Skeletal muscle tissue (tissue), 4 donors: ENCODE data around the gene UBE2G1. TPM values are rescaled to one million over a fixed set of nuclear protein-coding genes. Genes with fewer than 3 reads are reported as not detected.
"Not testable (repeated sequence)": the region's sequence is repeated elsewhere in the genome, so short reads cannot be mapped to it uniquely, and the experiment has no call there.

Source experiments
- H3K27ac ChIP-seq: one replicate; pipeline ENCODE4 v1.7.0; 2013; ENCODE audit warnings: mild to moderate bottlenecking, low read depth, low read length, inconsistent platforms
- H3K27me3 ChIP-seq, 3 donors: one replicate each; pipeline ENCODE4 v1.7.0; 2013; ENCODE audit warnings: low read length in 3 of 3; ENCODE audit not compliant: control insufficient read depth in 3 of 3, insufficient read depth in 3 of 3
- H3K36me3 ChIP-seq, 3 donors: one replicate each; pipeline ENCODE4 v1.7.0; 2013; ENCODE audit warnings: low read length in 3 of 3; ENCODE audit not compliant: control insufficient read depth in 3 of 3, insufficient read depth in 3 of 3
- H3K4me1 ChIP-seq, 3 donors: one replicate each; pipeline ENCODE4 v1.7.0; 2013; ENCODE audit warnings: low read length in 3 of 3, mild to moderate bottlenecking in 3 of 3; ENCODE audit not compliant: control insufficient read depth in 3 of 3, insufficient read depth in 3 of 3
- H3K4me3 ChIP-seq, 3 donors: one replicate each; pipeline ENCODE4 v1.7.0; 2013; ENCODE audit warnings: low read length in 3 of 3
- H3K9ac ChIP-seq, 3 donors: one replicate each; pipeline ENCODE4 v1.7.0; 2013; ENCODE audit warnings: low read length in 3 of 3, mild to moderate bottlenecking in 3 of 3, moderate library complexity in 2 of 3, low read depth in 1 of 3
- H3K9me3 ChIP-seq, 3 donors: one replicate each; pipeline ENCODE4 v1.7.0; 2013; ENCODE audit warnings: low read length in 3 of 3; ENCODE audit not compliant: control insufficient read depth in 3 of 3
- total RNA-seq: library from RNA; depleted of rRNA; stranded (reverse); fragments of >200 nt; gene quantifications from one replicate; pipeline ENCODE4 v1.2.3, GENCODE V29; 2014
- donor health status: Osteomylitis.

UBE2G1 gene
- total RNA-seq, 1 donor from 2014 or later = 49.1 TPM

GRCh38 chr17:4358154-4358553 lies 8.3 kb downstream of the UBE2G1 start:
- Histone ChIP-seq H3K4me3 (no peak overlapping the region), H3K27ac (peak overlapping the region; percentile 47), H3K4me1 (peaks cover 20 to 37% (median 30%) of the 10 kb centered on the region in 3 donors)

DNA sequence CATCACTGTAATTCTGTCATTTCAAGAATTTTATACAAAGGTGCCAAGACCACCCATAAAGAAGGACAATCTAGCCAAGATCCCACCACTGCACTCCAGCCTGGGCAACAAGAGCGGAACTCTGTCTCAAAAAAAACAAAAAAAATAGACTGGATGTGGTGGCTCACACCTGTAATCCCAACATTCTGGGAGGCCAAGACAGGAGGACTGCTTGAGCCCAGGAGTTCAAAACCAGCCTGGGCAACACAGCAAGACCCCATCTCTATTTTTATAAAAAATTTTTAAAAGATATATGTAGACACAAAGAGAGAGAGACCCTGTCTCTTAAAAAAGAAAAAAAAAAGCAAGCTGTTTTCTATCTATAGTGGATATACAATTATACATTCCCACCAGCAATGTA lies 8.8 kb downstream of the UBE2G1 start:
- Histone ChIP-seq H3K4me3 (no peak overlapping the region), H3K36me3 (no peaks in the 10 kb centered on the region), H3K27me3 (no peaks in the 10 kb centered on the region), H3K27ac (no peak overlapping the region), H3K9ac (no peak overlapping the region), H3K9me3 (no peaks in the 10 kb centered on the region), H3K4me1 (peaks cover 17 to 34% (median 27%) of the 10 kb centered on the region in 3 donors)

More at GRCh38 chr17:4358154-4358553, 8.3 kb downstream of the UBE2G1 start:
- Histone ChIP-seq H3K36me3 (no peaks in the 10 kb centered on the region), H3K9me3 (no peaks in the 10 kb centered on the region), H3K9ac (no peak overlapping the region), H3K27me3 (no peaks in the 10 kb centered on the region)

- no peak overlapping the region for H3K4me3 ChIP-seq
- peaks cover 12 to 31% (median 21%) of the 10 kb centered on the region in 3 donors for H3K4me1 ChIP-seq
- peak overlapping the region; percentile 25 for H3K27ac ChIP-seq
- no peaks in the 10 kb centered on the region for H3K27me3 ChIP-seq
- no peaks in the 10 kb centered on the region for H3K36me3 ChIP-seq
- no peak overlapping the region for H3K9ac ChIP-seq
- H3K9me3 ChIP-seq = no peaks in the 10 kb centered on the region
These were observed 9.3 kb downstream of the UBE2G1 start for GRCh38 chr17:4357030-4357628.

DNA sequence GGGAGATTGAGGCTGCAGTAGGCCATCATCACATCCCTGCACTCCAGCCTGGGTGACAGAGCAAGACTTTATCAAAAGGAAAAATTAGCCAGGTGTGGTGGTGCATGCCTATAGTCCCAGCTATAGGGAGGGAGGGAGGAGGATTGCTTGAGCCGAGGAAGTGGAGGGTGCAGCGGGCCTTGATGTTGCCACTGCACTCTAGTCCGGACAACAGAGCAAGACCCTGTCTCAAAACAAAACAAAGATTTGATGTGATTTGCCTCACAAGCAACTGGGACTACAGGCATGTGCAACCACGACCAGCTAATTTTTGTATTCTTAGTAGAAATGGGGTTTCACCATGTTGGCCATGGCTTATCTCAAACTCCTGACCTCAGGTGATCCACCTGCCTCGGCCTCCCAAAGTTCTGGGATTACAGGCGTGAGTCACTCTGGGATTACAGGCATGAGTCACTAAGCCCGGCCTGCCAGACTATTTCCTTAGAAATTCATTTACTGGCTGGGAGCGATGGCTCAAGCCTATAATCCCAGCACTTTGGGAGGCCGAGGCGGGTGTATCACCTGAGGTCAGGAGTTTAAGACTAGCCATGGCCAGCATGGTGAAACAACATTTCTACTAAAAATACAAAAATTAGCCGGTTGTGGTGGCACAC lies 11.5 kb downstream of the UBE2G1 start:
- Histone ChIP-seq H3K27me3 (no peaks in the 10 kb centered on the region), H3K4me3 (no peak overlapping the region), H3K9ac (no peak overlapping the region), H3K27ac (peak overlapping the region; percentile 30), H3K36me3 (no peaks in the 10 kb centered on the region), H3K4me1 (peaks cover 18 to 40% (median 21%) of the 10 kb centered on the region in 3 donors), H3K9me3 (no peaks in the 10 kb centered on the region)

DNA sequence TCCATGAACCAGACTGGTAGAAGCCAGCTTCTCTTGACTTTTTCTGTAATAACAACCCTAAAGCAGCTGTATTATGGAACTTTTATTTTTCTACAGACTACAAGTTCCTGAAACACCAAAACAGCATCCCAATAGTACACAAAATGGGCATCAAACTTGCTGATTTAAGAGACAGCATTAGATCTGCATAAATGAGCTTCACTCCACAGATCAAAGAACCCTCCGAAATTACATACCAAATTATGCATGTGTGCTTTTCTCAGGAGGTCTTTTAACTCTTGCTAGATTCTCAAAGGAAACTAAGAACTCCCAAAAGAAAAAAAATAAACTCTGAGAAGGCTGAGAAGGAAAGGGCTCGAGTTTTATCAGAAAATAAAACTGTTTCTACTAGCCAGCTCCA lies 12.3 kb downstream of the UBE2G1 start:
- H3K27me3 ChIP-seq = no peaks in the 10 kb centered on the region
- H3K4me3 ChIP-seq = no peak overlapping the region
- peak overlapping the region; percentile 30 for H3K27ac ChIP-seq
- H3K9ac ChIP-seq = no peak overlapping the region
- no peaks in the 10 kb centered on the region for H3K36me3 ChIP-seq
- peaks cover 19 to 37% (median 21%) of the 10 kb centered on the region in 3 donors for H3K4me1 ChIP-seq
- no peaks in the 10 kb centered on the region for H3K9me3 ChIP-seq

DNA sequence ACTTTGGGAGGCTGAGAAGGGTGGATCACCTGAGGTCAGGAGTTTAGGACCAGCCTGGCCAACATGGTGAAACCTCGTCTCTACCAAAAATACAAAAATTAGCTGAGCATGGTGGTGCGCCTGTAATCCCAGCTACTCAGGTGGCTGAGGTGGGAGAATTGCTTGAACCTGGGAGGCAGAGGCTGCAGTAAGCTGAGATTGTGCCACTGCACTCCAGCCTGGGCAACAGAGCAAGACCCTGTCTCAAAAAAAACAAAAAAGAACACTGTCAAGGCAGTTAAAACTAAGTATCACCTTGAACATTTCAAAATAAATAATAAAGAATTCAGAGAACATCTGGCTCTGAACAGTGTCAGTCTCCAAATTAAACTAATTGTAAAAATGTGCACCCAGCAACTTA lies 16.3 kb downstream of the UBE2G1 start:
- Histone ChIP-seq H3K27ac (peak overlapping the region; percentile 55), H3K4me1 (peaks cover 19 to 35% (median 22%) of the 10 kb centered on the region in 3 donors)
- not testable (repeated sequence) for H3K9ac ChIP-seq

DNA sequence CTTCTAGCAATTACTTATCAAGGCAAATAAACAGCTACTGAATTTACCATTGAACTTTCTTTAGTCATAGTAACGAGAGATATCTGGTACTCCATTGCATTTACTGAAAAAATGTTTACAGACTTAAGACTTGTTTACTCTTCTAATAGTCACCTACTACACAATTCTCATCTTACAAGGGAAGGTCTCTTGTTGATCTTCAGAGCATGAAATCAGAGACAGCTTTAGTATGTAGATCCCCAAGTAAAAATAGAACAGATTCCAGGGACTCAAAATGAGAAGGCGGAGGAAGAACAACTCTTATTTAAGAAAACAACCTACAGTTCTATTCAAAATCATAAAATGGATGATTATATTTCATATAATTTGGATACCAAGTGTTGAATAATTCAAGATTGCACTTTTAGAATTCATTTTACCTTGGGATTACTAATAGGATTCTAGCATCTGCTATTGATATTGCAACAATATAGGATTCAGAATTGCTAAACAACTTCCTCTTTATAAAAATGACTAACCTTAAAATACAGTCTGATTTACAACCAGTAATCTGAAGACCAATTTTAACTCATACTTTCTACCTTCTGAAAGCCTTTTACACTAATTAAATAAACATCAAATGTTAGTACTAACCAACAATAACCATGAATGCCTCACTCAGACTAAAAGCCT lies 20.8 kb downstream of the UBE2G1 start:
- Histone ChIP-seq H3K9me3 (no peaks in the 10 kb centered on the region), H3K9ac (peak overlapping the region; percentile 36 to 79 (median 60)), H3K36me3 (no peaks in the 10 kb centered on the region), H3K4me3 (peak overlapping the region in 2 of 3 donors; percentile 42 to 55), H3K4me1 (peaks cover 28 to 35% (median 34%) of the 10 kb centered on the region in 3 donors), H3K27me3 (no peaks in the 10 kb centered on the region), H3K27ac (peak overlapping the region; percentile 88)

More for the DNA sequence above, 16.3 kb downstream of the UBE2G1 start:
- not testable (repeated sequence) for H3K4me3 ChIP-seq, H3K36me3 ChIP-seq, H3K27me3 ChIP-seq, H3K9me3 ChIP-seq

GRCh38 chr17:4344926-4345325 lies 21.5 kb downstream of the UBE2G1 start:
- no peaks in the 10 kb centered on the region for H3K36me3 ChIP-seq
- peak overlapping the region; percentile 88 for H3K27ac ChIP-seq
- peaks cover 32 to 40% (median 33%) of the 10 kb centered on the region in 3 donors for H3K4me1 ChIP-seq
- no peaks in the 10 kb centered on the region for H3K27me3 ChIP-seq
- H3K9me3 ChIP-seq = no peaks in the 10 kb centered on the region
- H3K9ac ChIP-seq = peak overlapping the region; percentile 36 to 75 (median 60)
- H3K4me3 ChIP-seq = no peak overlapping the region

GRCh38 chr17:4342535-4342934 lies 23.9 kb downstream of the UBE2G1 start:
- H3K4me1 ChIP-seq = peaks cover 34 to 42% (median 38%) of the 10 kb centered on the region in 3 donors
- peak overlapping the region; percentile 10 to 44 (median 23) for H3K4me3 ChIP-seq
- no peaks in the 10 kb centered on the region for H3K27me3 ChIP-seq

DNA sequence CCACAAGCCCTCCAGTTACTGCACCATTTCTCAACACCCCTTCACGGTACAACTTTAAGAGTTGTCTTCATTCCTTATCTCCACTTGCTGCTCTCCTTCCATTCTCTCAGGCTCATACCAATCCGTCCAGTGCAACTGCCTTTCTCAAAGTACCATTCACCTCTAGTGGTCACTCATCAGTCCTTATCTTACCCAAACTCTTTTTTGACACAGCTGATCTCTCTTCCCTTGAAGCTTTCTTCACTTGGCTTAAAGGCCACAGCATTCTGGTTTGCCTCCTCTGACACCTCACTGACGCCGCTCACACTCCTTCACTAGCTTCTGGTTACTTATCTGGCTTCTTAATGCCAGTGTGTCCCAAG lies 24.9 kb downstream of the UBE2G1 start:
- peak overlapping the region; percentile 8 to 39 (median 27) for H3K4me3 ChIP-seq
- peaks cover 34 to 42% (median 38%) of the 10 kb centered on the region in 3 donors for H3K4me1 ChIP-seq
- H3K27ac ChIP-seq = peak overlapping the region; percentile 88
- H3K9me3 ChIP-seq = no peaks in the 10 kb centered on the region
- no peaks in the 10 kb centered on the region for H3K36me3 ChIP-seq
- peak overlapping the region; percentile 18 to 52 (median 40) for H3K9ac ChIP-seq
- no peaks in the 10 kb centered on the region for H3K27me3 ChIP-seq

More at GRCh38 chr17:4342535-4342934, 23.9 kb downstream of the UBE2G1 start:
- Histone ChIP-seq H3K9ac (peak overlapping the region; percentile 40 to 58 (median 52)), H3K27ac (peak overlapping the region; percentile 88), H3K9me3 (no peaks in the 10 kb centered on the region), H3K36me3 (no peaks in the 10 kb centered on the region)
